ENCODE measurements around the gene STPG3. TPM values are rescaled to one million over a fixed set of nuclear protein-coding genes. Genes with fewer than 3 reads are reported as not detected.
A peak's percentile ranks its signal among the peaks of the same experiment; 100 is the strongest.
"Not testable (repeated sequence)": the region's sequence is repeated elsewhere in the genome, so short reads cannot be mapped to it uniquely, and the experiment has no call there.

The STPG3 gene
- total RNA-seq, 1 donor from 2014 or later: not detected

DNA sequence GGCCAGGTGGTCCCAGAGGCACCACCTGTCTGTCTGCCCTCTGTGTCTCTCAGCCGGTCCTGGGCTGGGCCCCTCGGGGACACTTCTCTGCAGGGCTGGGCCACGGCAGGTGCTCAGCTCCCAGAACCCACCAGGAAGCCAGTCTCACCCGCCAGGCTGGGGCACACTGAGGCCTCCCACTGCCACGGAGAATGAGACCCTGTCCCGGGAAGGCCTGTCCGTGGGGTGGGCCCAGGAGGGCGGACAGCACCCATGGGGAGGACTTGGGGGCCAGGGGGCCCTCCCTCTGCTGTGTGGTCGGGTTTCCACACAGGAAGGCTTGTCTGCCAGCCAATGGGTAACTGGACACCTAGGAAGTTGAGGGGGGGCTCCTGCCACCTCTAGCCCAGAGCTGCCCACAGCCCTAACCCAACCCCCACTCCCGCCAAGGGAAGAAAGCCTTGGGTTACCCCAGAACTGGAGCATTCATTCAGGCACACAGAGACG lies 14.1 kb upstream of the STPG3 start:
- H3K4me3 ChIP-seq: peak overlapping the region in 1 of 2 donors; percentile 27
- H3K27ac ChIP-seq: no peak overlapping the region
- DNase-seq (ENCODE audit: extremely low spot score in 2 of 2): no peak
- TF ChIP-seq, protein P1, sequence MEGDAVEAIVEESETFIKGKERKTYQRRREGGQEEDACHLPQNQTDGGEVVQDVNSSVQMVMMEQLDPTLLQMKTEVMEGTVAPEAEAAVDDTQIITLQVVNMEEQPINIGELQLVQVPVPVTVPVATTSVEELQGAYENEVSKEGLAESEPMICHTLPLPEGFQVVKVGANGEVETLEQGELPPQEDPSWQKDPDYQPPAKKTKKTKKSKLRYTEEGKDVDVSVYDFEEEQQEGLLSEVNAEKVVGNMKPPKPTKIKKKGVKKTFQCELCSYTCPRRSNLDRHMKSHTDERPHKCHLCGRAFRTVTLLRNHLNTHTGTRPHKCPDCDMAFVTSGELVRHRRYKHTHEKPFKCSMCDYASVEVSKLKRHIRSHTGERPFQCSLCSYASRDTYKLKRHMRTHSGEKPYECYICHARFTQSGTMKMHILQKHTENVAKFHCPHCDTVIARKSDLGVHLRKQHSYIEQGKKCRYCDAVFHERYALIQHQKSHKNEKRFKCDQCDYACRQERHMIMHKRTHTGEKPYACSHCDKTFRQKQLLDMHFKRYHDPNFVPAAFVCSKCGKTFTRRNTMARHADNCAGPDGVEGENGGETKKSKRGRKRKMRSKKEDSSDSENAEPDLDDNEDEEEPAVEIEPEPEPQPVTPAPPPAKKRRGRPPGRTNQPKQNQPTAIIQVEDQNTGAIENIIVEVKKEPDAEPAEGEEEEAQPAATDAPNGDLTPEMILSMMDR (IDR thresholded peaks at IDR 0.05): no peak
- TF ChIP-seq POLR2A (IDR thresholded peaks at IDR 0.05) (no peak), POLR2AphosphoS5 (IDR thresholded peaks at IDR 0.05; ENCODE audit: insufficient read depth in 1 of 2, low read depth in 1 of 2) (no peak)
- no peaks in the 10 kb centered on the region for H3K9me3 ChIP-seq
- H3K27me3 ChIP-seq: peaks cover 4% of the 10 kb centered on the region
- H3K4me1 ChIP-seq: peaks cover 45% of the 10 kb centered on the region
- intact Hi-C loops (cut with DNase I): no loop called here
- H3K36me3 ChIP-seq: no peaks in the 10 kb centered on the region

DNA sequence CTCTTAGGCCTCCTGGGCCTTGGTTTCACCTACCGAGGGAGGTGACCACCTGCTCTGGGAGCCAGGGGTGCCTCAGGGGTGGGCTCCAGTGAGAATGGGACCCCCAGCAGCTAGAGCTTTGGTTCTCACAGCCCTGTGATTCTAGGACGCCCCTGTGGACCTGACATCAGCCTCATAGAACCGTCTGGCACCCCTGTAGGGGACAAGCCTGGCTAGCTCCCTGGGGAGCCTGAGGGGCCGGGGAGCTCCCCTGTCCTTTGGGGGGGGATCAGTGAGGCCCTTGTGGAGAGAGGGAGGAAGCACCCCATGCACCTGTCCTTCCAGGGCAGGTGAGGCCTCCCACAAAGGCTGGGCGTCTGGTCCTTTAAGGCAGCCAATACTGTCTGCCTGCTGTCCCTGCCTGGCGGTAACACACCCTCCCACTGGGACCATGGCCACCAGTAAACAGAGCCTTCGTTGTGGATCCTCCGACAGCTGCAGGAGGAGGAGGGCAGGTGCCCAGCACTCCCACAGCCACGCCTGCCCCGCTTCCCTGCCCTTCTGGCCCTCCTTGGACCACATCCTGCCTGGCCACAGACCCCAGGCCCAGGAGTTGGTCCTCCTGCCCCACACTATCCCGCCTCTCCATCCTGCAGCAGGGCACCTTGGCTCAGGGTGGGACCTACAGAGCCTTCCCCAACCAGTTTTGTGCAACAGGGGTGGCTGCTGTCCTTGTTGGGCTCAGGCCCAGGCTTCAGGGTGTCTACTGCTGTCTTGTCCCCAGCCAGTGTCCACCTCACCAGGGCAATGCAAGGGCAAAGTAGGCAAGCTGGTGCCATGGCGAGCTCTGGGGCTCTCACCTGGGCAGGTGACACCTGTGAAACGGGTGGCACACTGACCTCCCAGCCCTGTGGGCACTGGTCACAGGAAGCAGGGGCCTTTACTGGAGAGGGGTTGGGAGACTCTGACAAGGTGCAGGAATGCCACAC lies 13.0 kb upstream of the STPG3 start:
- intact Hi-C loops (cut with DNase I): no loop called here
- TF ChIP-seq, protein P1 (IDR thresholded peaks at IDR 0.05): no peak
- TF ChIP-seq POLR2AphosphoS5 (IDR thresholded peaks at IDR 0.05; ENCODE audit: insufficient read depth in 1 of 2, low read depth in 1 of 2) (no peak), POLR2A (IDR thresholded peaks at IDR 0.05) (no peak)
- H3K27ac ChIP-seq: no peak overlapping the region
- peaks cover 0 to 5% of the 10 kb centered on the region in 2 donors for H3K36me3 ChIP-seq
- no peaks in the 10 kb centered on the region for H3K27me3 ChIP-seq
- H3K4me3 ChIP-seq: no peak overlapping the region
- no peaks in the 10 kb centered on the region for H3K9me3 ChIP-seq
- no peak for DNase-seq (ENCODE audit: extremely low spot score in 2 of 2)
- H3K4me1 ChIP-seq: peaks cover 55% of the 10 kb centered on the region

DNA sequence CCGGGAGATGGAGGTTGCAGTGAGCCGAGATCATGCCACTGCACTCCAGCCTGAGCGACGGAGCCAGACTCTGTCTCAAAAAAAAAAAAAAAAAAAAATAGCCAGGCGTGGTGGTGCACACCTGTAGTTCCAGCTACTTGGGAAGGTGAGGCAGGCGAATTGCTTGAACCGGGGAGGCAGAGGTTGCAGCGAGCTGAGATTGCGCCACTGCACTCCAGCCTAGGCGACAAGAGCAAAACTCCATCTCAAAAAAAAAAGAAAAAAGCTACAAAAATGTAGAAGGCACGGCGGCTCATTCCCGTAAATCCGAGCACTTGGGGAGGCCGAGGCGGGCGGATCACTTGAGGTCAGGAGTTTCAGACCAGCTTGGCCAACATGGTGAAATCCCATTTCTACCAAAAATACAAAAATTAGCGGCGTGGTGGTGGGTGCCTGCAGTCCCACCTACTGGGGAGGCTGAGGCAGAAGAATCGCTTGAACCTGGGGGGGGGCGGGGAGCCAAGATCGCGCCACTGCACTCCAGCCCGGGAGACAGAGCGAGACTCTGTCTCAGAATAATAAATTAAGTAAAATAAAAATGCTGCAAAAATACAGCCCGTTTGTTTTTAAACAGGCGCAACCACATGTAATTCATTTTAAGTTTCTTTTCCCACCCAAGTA lies 11.4 kb upstream of the STPG3 start:
- Histone ChIP-seq H3K4me3 (peak overlapping the region; percentile 66 to 75), H3K4me1 (peaks cover 72% of the 10 kb centered on the region), H3K36me3 (peaks cover 0 to 14% of the 10 kb centered on the region in 2 donors), H3K27ac (peak overlapping the region; percentile 76)
- H3K9me3 ChIP-seq; intact Hi-C loops (cut with DNase I); DNase-seq (ENCODE audit: extremely low spot score in 2 of 2); H3K27me3 ChIP-seq: not testable (repeated sequence)

DNA sequence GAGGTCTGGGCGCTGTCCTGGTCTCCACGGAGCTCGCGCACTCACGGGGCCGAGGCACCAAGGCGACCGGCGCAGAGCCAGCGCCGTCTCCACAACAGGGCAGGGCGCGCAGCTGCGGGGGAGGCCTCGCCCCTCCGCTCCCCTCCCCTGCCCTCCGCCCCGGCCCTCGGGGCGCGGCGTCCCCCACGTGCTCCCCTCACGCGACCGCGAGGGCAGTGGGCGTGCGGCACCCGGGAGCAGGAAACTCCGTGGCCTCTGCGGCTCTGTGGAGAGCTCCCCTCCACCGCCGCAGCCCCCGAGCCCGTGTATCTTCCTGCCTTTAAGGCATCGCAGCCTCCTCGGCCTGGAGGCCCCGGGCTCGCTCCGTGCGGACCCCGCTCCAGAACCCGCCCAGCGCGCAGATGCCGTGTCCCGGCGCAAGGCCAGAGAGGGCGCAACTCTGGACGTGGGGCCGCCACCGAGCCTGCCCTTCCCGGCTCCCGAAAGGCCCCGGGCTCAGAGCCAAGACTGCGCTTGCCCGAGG lies 10.7 kb upstream of the STPG3 start:
- Histone ChIP-seq H3K4me1 (peaks cover 75% of the 10 kb centered on the region), H3K36me3 (peaks cover 0 to 14% of the 10 kb centered on the region in 2 donors), H3K27ac (peak overlapping the region; percentile 76), H3K4me3 (peak overlapping the region; percentile 66 to 75), H3K27me3 (no peaks in the 10 kb centered on the region), H3K9me3 (no peaks in the 10 kb centered on the region)
- no peak for DNase-seq (ENCODE audit: extremely low spot score in 2 of 2)
- intact Hi-C loops (cut with DNase I): no loop called here
- TF ChIP-seq POLR2AphosphoS5 (IDR thresholded peaks at IDR 0.05; ENCODE audit: insufficient read depth in 1 of 2, low read depth in 1 of 2) (no peak), POLR2A (IDR thresholded peaks at IDR 0.05) (no peak)
- TF ChIP-seq, protein P1 (IDR thresholded peaks at IDR 0.05): no peak

DNA sequence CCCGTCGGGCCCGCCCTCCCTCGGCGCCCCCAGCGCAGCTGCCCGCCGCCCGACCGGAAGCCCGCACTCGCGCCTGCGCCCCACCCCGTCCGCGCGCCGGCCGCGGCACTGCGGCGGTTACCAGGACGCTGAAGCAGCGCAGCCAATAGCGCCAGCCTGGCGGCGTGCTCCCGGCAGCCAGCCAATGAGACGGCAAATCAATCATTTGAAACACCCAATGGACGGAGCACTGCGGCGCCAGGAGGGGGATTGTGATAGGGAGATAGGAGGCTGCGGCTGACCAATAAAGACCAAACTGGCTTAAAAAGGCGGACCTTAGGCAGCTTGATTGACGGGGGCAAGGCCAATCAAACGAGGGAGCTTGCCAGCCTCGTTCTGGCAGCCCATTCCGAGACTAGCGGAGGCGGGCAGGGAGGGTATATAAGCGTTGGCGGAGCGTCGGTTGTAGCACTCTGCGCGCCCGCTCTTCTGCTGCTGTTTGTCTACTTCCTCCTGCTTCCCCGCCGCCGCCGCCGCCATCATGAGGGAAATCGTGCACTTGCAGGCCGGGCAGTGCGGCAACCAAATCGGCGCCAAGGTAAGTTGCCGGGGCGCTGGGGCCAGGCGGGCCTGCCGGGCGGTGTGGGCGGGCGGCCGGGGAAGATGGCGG lies 10.1 kb upstream of the STPG3 start, which contains the start of gene TUBB4B:
TUBB4B (plus strand) TSS at position 447 of the 649 bp plus-strand sequence; CDS start at position 521, 74 bp downstream.
- H3K4me1 ChIP-seq: peaks cover 69% of the 10 kb centered on the region
- H3K4me3 ChIP-seq: peak within 1 kb of the TSS; percentile 66 to 99
- no peaks in the 10 kb centered on the region for H3K27me3 ChIP-seq
- peak; percentile 100 for DNase-seq (ENCODE audit: extremely low spot score in 2 of 2)
- H3K27ac ChIP-seq: peak within 1 kb of the TSS; percentile 78
- intact Hi-C loops (cut with DNase I): no loop called here
- TF ChIP-seq, protein P1 (IDR thresholded peaks at IDR 0.05): peak in 1 of 3 experiments; percentile 15
- TF ChIP-seq POLR2AphosphoS5 (IDR thresholded peaks at IDR 0.05; ENCODE audit: insufficient read depth in 1 of 2, low read depth in 1 of 2) (peak; percentile 89 to 100), POLR2A (IDR thresholded peaks at IDR 0.05) (peak in 1 of 2 donors; percentile 100)
- H3K36me3 ChIP-seq: peaks cover 0 to 14% of the 10 kb centered on the region in 2 donors
- H3K9me3 ChIP-seq: no peaks in the 10 kb centered on the region

All from vagina (tissue), 2 donors.